ENCODE results near the gene CBFA2T2.

- TF ChIP-seq, protein P1, sequence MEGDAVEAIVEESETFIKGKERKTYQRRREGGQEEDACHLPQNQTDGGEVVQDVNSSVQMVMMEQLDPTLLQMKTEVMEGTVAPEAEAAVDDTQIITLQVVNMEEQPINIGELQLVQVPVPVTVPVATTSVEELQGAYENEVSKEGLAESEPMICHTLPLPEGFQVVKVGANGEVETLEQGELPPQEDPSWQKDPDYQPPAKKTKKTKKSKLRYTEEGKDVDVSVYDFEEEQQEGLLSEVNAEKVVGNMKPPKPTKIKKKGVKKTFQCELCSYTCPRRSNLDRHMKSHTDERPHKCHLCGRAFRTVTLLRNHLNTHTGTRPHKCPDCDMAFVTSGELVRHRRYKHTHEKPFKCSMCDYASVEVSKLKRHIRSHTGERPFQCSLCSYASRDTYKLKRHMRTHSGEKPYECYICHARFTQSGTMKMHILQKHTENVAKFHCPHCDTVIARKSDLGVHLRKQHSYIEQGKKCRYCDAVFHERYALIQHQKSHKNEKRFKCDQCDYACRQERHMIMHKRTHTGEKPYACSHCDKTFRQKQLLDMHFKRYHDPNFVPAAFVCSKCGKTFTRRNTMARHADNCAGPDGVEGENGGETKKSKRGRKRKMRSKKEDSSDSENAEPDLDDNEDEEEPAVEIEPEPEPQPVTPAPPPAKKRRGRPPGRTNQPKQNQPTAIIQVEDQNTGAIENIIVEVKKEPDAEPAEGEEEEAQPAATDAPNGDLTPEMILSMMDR (conservative IDR thresholded peaks at IDR 0.05; ENCODE audit: low read length), result no peak
- no peak for TF ChIP-seq EZH2phosphoT487 (IDR thresholded peaks at IDR 0.05; ENCODE audit: borderline replicate concordance)
Observed at GRCh38 chr20:33566781-33567603, 77.1 kb downstream of the CBFA2T2 start.

Data from Loucy (cell line).